Cardiac fibroblast (primary cell): Measurements from ENCODE around the gene OTULIN.
A peak's percentile ranks its signal among the peaks of the same experiment; 100 is the strongest.

ENCODE experiments used
- DNase-seq, 2 donors: peaks; one replicate each; pipeline versions ENCODE4 v3.0.0 to v3.0.0-alpha.2; 2010; ENCODE audit warnings: low read depth in 2 of 2
- H3K4me3 ChIP-seq, 2 donors: replicated peaks in 1 of 2; 1 replicate in 1 of 2; 2 replicates in 1 of 2; pipeline ENCODE4 v1.5.1; 2011; ENCODE audit warnings: low read depth in 2 of 2, low read length in 2 of 2, mild to moderate bottlenecking in 2 of 2, moderate library complexity in 1 of 2
- CTCF ChIP-seq: IDR thresholded peaks from one replicate; pipeline ENCODE4 v1.5.1; 2011; ENCODE audit warnings: low read depth, mild to moderate bottlenecking, low read length, inconsistent platforms

The OTULIN gene

GRCh38 chr5:14739981-14740380, 75.5 kb downstream of the OTULIN start:
- TF ChIP-seq CTCF: no peak
- H3K4me3 ChIP-seq: no peak overlapping the region
- DNase-seq: no peak

GRCh38 chr5:14741131-14741530, 76.6 kb downstream of the OTULIN start:
- no peak overlapping the region for H3K4me3 ChIP-seq
- no peak for DNase-seq
- no peak for TF ChIP-seq CTCF

GRCh38 chr5:14741801-14742440, 77.4 kb downstream of the OTULIN start:
- no peak overlapping the region for H3K4me3 ChIP-seq
- no peak for DNase-seq
- TF ChIP-seq CTCF: no peak

- no peak for TF ChIP-seq CTCF
- H3K4me3 ChIP-seq: no peak overlapping the region
- no peak for DNase-seq
These were observed 78.0 kb downstream of the OTULIN start for GRCh38 chr5:14742498-14742897.

- H3K4me3 ChIP-seq: no peak overlapping the region
- DNase-seq: peak; percentile 10 to 53
- no peak for TF ChIP-seq CTCF
These were observed 79.2 kb downstream of the OTULIN start for GRCh38 chr5:14743601-14744295.

GRCh38 chr5:14744296-14745187, 80.0 kb downstream of the OTULIN start:
- no peak for TF ChIP-seq CTCF
- no peak for DNase-seq
- H3K4me3 ChIP-seq: no peak overlapping the region
